DND-41 (cell line): ENCODE data around the gene CEP164.

Source experiments
- CTCF ChIP-seq: IDR thresholded peaks from 2 replicates; pipeline ENCODE4 v1.5.1; 2012; ENCODE audit warnings: borderline replicate concordance, low read length, moderate library complexity, mild to moderate bottlenecking; ENCODE audit not compliant: poor library complexity, severe bottlenecking; ENCODE audit errors: extremely low read depth
- EZH2 ChIP-seq: IDR thresholded peaks from 3 replicates; pipeline ENCODE4 v1.6.1; 2012; ENCODE audit warnings: borderline replicate concordance, low read depth, mild to moderate bottlenecking, moderate library complexity, low read length, inconsistent platforms; ENCODE audit not compliant: severe bottlenecking

GRCh38 chr11:117417856-117418255 lies 90.2 kb downstream of the CEP164 start:
- TF ChIP-seq CTCF: no peak
- no peak for TF ChIP-seq EZH2
